ENCODE data around the gene TMEM218. TPM values are rescaled to one million over a fixed set of nuclear protein-coding genes. Genes with fewer than 3 reads are reported as not detected.

The TMEM218 gene
- total and polyA plus RNA-seq, 9 donors = 13.0 to 37.3 (median 18.5) TPM

- no peak overlapping the region for H3K27ac ChIP-seq
- 93 to 96% (median 94%) methylated on average over 14 of the region's 14 CpGs for WGBS, 3 donors
Measured at GRCh38 chr11:125078516-125079140, 32.8 kb downstream of the TMEM218 start.

GRCh38 chr11:125078016-125078415 lies 33.4 kb downstream of the TMEM218 start:
- no peak for TF ChIP-seq POLR2A (IDR thresholded peaks at IDR 0.05)
- no peak for TF ChIP-seq CTCF (IDR thresholded peaks at IDR 0.05)
- no peak for TF ChIP-seq EP300 (IDR thresholded peaks at IDR 0.05)
- H3K4me3 ChIP-seq = no peak overlapping the region
- no peaks in the 10 kb centered on the region for H3K27me3 ChIP-seq
- 92 to 96% (median 95%) methylated on average over 11 of the region's 11 CpGs for WGBS, 3 donors
- H3K4me1 ChIP-seq (ENCODE audit: insufficient read depth) = no peaks in the 10 kb centered on the region
- DNase-seq = peak in 1 of 5 donors; percentile 19
- no peak overlapping the region for H3K27ac ChIP-seq
- H3K9me3 ChIP-seq = no peaks in the 10 kb centered on the region
- intact Hi-C loops (cut with DNase I) = no loop called here
- no peaks in the 10 kb centered on the region for H3K36me3 ChIP-seq

More at GRCh38 chr11:125078516-125079140, 32.8 kb downstream of the TMEM218 start:
- no peaks in the 10 kb centered on the region for H3K4me1 ChIP-seq (ENCODE audit: insufficient read depth)
- no peaks in the 10 kb centered on the region for H3K36me3 ChIP-seq
- no peak overlapping the region for H3K4me3 ChIP-seq
- intact Hi-C loops (cut with DNase I) = no loop called here
- TF ChIP-seq CTCF (IDR thresholded peaks at IDR 0.05) (no peak), EP300 (IDR thresholded peaks at IDR 0.05) (no peak), POLR2A (IDR thresholded peaks at IDR 0.05) (no peak)
- H3K27me3 ChIP-seq = no peaks in the 10 kb centered on the region
- DNase-seq = peak in 1 of 5 donors; percentile 19
- no peaks in the 10 kb centered on the region for H3K9me3 ChIP-seq

- no peaks in the 10 kb centered on the region for H3K4me1 ChIP-seq (ENCODE audit: insufficient read depth)
Measured at GRCh38 chr11:125076378-125076945, 35.0 kb downstream of the TMEM218 start.

GRCh38 chr11:125075900-125076317 lies 35.5 kb downstream of the TMEM218 start:
- DNase-seq = no peak
- Histone ChIP-seq H3K4me3 (no peak overlapping the region), H3K4me1 (ENCODE audit: insufficient read depth) (no peaks in the 10 kb centered on the region), H3K36me3 (no peaks in the 10 kb centered on the region), H3K27me3 (no peaks in the 10 kb centered on the region), H3K27ac (no peak overlapping the region), H3K9me3 (no peaks in the 10 kb centered on the region)
- no peak for TF ChIP-seq POLR2A (IDR thresholded peaks at IDR 0.05)
- TF ChIP-seq CTCF (IDR thresholded peaks at IDR 0.05) = no peak
- no peak for TF ChIP-seq EP300 (IDR thresholded peaks at IDR 0.05)
- intact Hi-C loops (cut with DNase I) = no loop called here
- WGBS, 3 donors = 83 to 84% (median 83%) methylated on average over 11 of the region's 11 CpGs

More at GRCh38 chr11:125076378-125076945, 35.0 kb downstream of the TMEM218 start:
- intact Hi-C loops (cut with DNase I) = no loop called here
- DNase-seq = peak in 1 of 5 donors; percentile 17
- WGBS, 3 donors = 69 to 81% (median 73%) methylated on average over 14 of the region's 14 CpGs
- H3K27me3 ChIP-seq = no peaks in the 10 kb centered on the region
- TF ChIP-seq POLR2A (IDR thresholded peaks at IDR 0.05) (no peak), CTCF (IDR thresholded peaks at IDR 0.05) (no peak), EP300 (IDR thresholded peaks at IDR 0.05) (no peak)
- no peaks in the 10 kb centered on the region for H3K9me3 ChIP-seq
- no peaks in the 10 kb centered on the region for H3K36me3 ChIP-seq
- no peak overlapping the region for H3K4me3 ChIP-seq
- no peak overlapping the region for H3K27ac ChIP-seq
